Measurements from ENCODE around the gene TGFBR2.

DNA sequence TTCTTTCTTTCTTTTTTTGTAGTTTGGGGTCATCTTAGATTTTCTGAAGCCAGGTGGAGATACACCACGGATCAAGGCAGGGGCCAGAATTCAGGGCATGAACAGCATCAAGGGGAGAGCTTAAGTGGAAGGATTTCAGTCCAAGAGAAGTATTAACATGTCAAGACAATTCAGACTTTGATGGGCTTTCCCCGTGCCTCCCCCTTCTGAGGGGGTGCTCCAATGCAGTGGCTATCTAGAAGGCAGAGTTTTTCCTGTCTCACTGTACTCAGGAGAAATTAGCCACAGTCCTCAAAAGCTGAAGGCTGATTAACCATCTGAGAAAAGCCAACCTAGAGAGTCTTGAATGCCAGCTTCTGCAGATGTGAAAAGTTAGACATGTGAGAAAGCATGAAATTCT is 127.3 kb downstream of the TGFBR2 start:
- TF ChIP-seq, protein P1, sequence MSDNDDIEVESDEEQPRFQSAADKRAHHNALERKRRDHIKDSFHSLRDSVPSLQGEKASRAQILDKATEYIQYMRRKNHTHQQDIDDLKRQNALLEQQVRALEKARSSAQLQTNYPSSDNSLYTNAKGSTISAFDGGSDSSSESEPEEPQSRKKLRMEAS (IDR thresholded peaks at IDR 0.05) = no peak
- TF ChIP-seq TCF12 (IDR thresholded peaks at IDR 0.05; ENCODE audit: low read depth) (no peak), EP300 (IDR thresholded peaks at IDR 0.05; ENCODE audit: borderline replicate concordance) (no peak), NFIC (IDR thresholded peaks at IDR 0.05) (no peak), RAD21 (IDR thresholded peaks at IDR 0.05; ENCODE audit: low read depth) (no peak), CEBPB (IDR thresholded peaks at IDR 0.05) (no peak)
